ENCODE results near the gene SLC2A6.

Gene SLC2A6

DNA sequence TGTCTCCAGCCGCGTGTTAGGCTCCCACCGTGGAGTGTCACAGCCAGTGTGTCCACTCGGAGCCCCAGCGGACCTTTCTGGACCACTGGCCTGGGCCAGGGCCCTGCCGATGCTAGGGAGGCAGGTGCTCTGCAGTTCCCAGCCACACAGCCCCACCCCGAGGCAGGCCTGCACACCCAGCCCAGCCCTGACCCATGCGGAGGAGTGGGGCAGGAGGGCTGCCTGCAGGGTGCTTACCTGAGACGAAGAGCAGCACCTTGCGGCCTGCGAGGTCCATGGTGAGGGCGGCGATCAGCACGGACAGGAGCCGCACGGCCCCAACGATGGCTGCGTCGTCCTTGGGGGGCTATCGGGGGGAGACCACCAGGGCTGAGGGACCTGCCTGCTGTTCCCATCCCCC is 5.2 kb downstream of the SLC2A6 start:
- TF ChIP-seq CTCF (IDR thresholded peaks at IDR 0.05; ENCODE audit: unreplicated experiment in 3 of 3): no peak
- H3K27me3 Mint-ChIP-seq (ENCODE audit: low read depth): no peaks in the 10 kb centered on the region
- no peak overlapping the region for H3K4me3 Mint-ChIP-seq
- no peaks in the 10 kb centered on the region for H3K36me3 Mint-ChIP-seq (ENCODE audit: low read depth)
- no peak overlapping the region for H3K27ac Mint-ChIP-seq
- no peaks in the 10 kb centered on the region for H3K4me1 Mint-ChIP-seq
- no peaks in the 10 kb centered on the region for H3K9me3 Mint-ChIP-seq

DNA sequence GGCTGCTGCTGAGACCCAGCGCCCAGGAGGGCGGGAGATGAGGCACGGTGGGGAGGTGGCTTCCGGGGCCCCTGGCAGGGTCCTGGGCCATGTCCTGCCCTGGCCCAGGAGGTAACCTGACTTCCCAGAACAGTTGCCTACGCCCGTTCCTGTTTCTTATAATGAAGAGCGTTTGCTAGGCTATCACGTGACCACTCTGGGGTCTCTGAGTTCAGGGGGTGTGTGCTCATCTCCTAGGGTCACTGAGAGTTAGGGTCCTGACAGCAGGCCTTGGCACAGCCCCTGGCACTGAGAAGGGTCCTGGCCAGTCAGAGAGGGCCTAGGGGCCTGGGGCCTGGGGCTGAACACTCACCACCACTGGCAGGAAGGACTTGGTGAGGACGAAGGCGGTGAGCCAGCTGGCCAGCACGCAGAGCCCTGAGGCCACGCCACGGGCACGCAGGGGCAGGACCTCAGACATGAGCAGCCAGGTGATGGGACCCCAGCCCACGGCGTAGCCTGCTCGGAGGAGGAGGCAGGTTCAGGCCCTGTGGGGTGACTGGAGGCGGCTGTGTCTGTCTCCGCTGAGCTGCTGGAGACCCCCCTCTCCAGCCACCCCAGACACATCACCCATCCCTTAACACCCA is 6.0 kb downstream of the SLC2A6 start:
- TF ChIP-seq CTCF (IDR thresholded peaks at IDR 0.05; ENCODE audit: unreplicated experiment in 3 of 3): no peak
- Mint-ChIP-seq H3K9me3 (no peaks in the 10 kb centered on the region), H3K36me3 (ENCODE audit: low read depth) (no peaks in the 10 kb centered on the region), H3K4me3 (no peak overlapping the region), H3K4me1 (no peaks in the 10 kb centered on the region), H3K27me3 (ENCODE audit: low read depth) (no peaks in the 10 kb centered on the region), H3K27ac (no peak overlapping the region)

DNA sequence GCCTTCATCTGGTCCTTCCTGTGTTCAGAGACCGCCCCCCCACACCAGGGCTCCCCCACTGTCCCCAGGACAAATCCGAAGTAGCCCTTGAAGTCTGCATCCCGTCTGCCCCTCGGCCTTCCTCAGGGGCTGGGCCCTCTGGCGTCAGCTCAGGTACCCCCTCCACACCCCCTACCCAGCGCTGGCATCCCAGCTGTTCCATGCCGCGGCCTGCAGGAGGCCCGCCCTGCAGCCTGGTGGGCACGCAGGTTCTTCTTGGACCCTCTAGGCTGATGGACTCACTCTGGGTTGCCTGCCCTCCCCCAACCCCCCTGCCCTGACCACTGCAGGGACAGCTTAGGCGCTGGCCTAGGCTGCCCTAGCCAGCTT is 6.6 kb downstream of the SLC2A6 start:
- no peak for TF ChIP-seq CTCF (IDR thresholded peaks at IDR 0.05; ENCODE audit: unreplicated experiment in 3 of 3)
- Mint-ChIP-seq H3K36me3 (ENCODE audit: low read depth) (no peaks in the 10 kb centered on the region), H3K4me3 (no peak overlapping the region), H3K4me1 (no peaks in the 10 kb centered on the region), H3K9me3 (no peaks in the 10 kb centered on the region), H3K27ac (no peak overlapping the region), H3K27me3 (ENCODE audit: low read depth) (no peaks in the 10 kb centered on the region)

- Mint-ChIP-seq H3K36me3 (ENCODE audit: low read depth) (no peaks in the 10 kb centered on the region), H3K9me3 (no peaks in the 10 kb centered on the region), H3K4me1 (no peaks in the 10 kb centered on the region), H3K27ac (no peak overlapping the region), H3K4me3 (no peak overlapping the region), H3K27me3 (ENCODE audit: low read depth) (no peaks in the 10 kb centered on the region)
- no peak for TF ChIP-seq CTCF (IDR thresholded peaks at IDR 0.05; ENCODE audit: unreplicated experiment in 3 of 3)
Observed at GRCh38 chr9:133471551-133472276, 7.2 kb downstream of the SLC2A6 start.

- H3K4me1 Mint-ChIP-seq: no peaks in the 10 kb centered on the region
- no peak overlapping the region for H3K27ac Mint-ChIP-seq
- no peaks in the 10 kb centered on the region for H3K27me3 Mint-ChIP-seq (ENCODE audit: low read depth)
- H3K4me3 Mint-ChIP-seq: no peak overlapping the region
- H3K9me3 Mint-ChIP-seq: no peaks in the 10 kb centered on the region
- TF ChIP-seq CTCF (IDR thresholded peaks at IDR 0.05; ENCODE audit: unreplicated experiment in 3 of 3): no peak
- peaks cover 4% of the 10 kb centered on the region for H3K36me3 Mint-ChIP-seq (ENCODE audit: low read depth)
Observed at GRCh38 chr9:133470988-133471387, 7.9 kb downstream of the SLC2A6 start.

DNA sequence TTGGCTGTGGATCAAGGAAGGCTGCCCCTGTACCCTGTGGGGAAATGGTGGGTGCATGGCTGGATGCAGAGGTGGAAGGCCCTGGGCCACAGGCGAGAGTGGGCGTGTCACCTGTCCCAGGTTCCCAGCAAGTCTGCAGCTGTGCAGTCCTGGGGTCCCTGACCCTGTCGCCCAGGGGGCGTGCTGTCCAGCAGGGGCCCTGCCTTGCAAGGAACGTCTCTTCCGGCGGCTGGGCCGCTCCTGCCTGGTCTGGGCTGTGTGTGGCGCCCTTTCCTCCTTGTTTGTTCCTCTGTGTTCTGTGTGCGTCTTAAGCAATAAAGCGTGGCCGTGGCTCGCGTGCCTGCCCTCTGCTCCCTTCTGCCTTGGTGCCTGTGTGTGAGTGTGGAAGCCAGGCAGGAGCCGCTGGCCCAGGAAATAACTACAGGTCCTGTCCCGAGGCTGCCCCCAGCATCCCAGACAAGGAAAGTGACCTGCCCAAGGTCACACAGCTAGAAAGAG is 8.4 kb downstream of the SLC2A6 start:
- H3K4me3 Mint-ChIP-seq: no peak overlapping the region
- peaks cover 7% of the 10 kb centered on the region for H3K36me3 Mint-ChIP-seq (ENCODE audit: low read depth)
- no peak for TF ChIP-seq CTCF (IDR thresholded peaks at IDR 0.05; ENCODE audit: unreplicated experiment in 3 of 3)
- no peak overlapping the region for H3K27ac Mint-ChIP-seq
- H3K4me1 Mint-ChIP-seq: no peaks in the 10 kb centered on the region
- H3K27me3 Mint-ChIP-seq (ENCODE audit: low read depth): no peaks in the 10 kb centered on the region
- no peaks in the 10 kb centered on the region for H3K9me3 Mint-ChIP-seq
